HepG2 (cell line): Measurements from ENCODE around the gene SEZ6. TPM values are rescaled to one million over a fixed set of nuclear protein-coding genes. Genes with fewer than 3 reads are reported as not detected.

Experiments
- CHCHD3 ChIP-seq: sonication (generic); formaldehyde crosslinking; IDR thresholded peaks from 2 replicates; pipeline ENCODE4 v1.8.0; 2022; ENCODE audit warnings: mild to moderate bottlenecking, missing genetic modification reagents, moderate library complexity
- HNRNPL ChIP-seq: fragments of 200-400 bp; formaldehyde crosslinking; IDR thresholded peaks from 2 replicates; pipeline ENCODE4 v1.6.1; 2017; ENCODE audit warnings: mild to moderate bottlenecking, low read depth, low read length
- KDM3A ChIP-seq: IDR thresholded peaks from 2 replicates; pipeline ENCODE4 v1.6.1; 2018; ENCODE audit warnings: low read depth, missing compliant biosample characterization
- NONO ChIP-seq, 2 experiments: fragments of 450-650 bp in 1 of 2; sonication (generic) in 1 of 2; formaldehyde crosslinking in 1 of 2; IDR thresholded peaks in 1 of 2; conservative IDR thresholded peaks in 1 of 2; 2 replicates each; pipeline versions ENCODE4 v1.6.1 to v1.8.0; 2017 to 2022; ENCODE audit warnings: mild to moderate bottlenecking in 1 of 2, missing genetic modification reagents in 1 of 2, moderate library complexity in 1 of 2
- TCF12 ChIP-seq, 2 experiments: fragments of 450-650 bp in 1 of 2; sonication (generic) in 1 of 2; formaldehyde crosslinking in 1 of 2; IDR thresholded peaks; 2 replicates each; pipeline versions ENCODE4 v1.6.1 to v1.8.0; 2017 to 2022; ENCODE audit warnings: antibody characterized with exemption in 1 of 2, mild to moderate bottlenecking in 1 of 2, missing genetic modification reagents in 1 of 2, moderate library complexity in 1 of 2
- TP53 ChIP-seq: sonication (generic); formaldehyde crosslinking; conservative IDR thresholded peaks from 2 replicates; pipeline ENCODE4 v1.4.0; 2020; ENCODE audit warnings: missing genetic modification reagents
- TRIM24 ChIP-seq: sonication (generic); formaldehyde crosslinking; IDR thresholded peaks from 2 replicates; pipeline ENCODE4 v1.8.0; 2022; ENCODE audit warnings: mild to moderate bottlenecking, missing genetic modification reagents
- ZNF331 ChIP-seq: sonication (generic); formaldehyde crosslinking; IDR thresholded peaks from 2 replicates; pipeline ENCODE4 v1.4.0; 2020; ENCODE audit warnings: missing genetic modification reagents
- ZNF749 ChIP-seq: sonication (generic); formaldehyde crosslinking; IDR thresholded peaks from 2 replicates; pipeline ENCODE4 v1.8.0; 2022; ENCODE audit warnings: mild to moderate bottlenecking, missing genetic modification reagents, moderate library complexity, borderline replicate concordance
- ZNF775 ChIP-seq: sonication (generic); formaldehyde crosslinking; IDR thresholded peaks from 2 replicates; pipeline ENCODE4 v1.4.0; 2020; ENCODE audit warnings: missing genetic modification reagents, mild to moderate bottlenecking, moderate library complexity, borderline replicate concordance
- ZNF790 ChIP-seq: sonication (generic); formaldehyde crosslinking; IDR thresholded peaks from 2 replicates; pipeline ENCODE4 v1.8.0; 2022; ENCODE audit warnings: missing genetic modification reagents, mild to moderate bottlenecking, borderline replicate concordance
- polyA plus RNA-seq, 8 experiments: library from polyadenylated mRNA; depleted of rRNA in 3 of 8; stranded (reverse) in 7 of 8; unstranded in 1 of 8; fragments of >200 nt; fragmentation: Illumina TruSeq in 4 of 8; extraction: Trizol in 4 of 8; gene quantifications; 2 replicates each; pipeline versions ENCODE4 v1.2.1 to v1.2.3, GENCODE V29; 2011 to 2016; ENCODE audit warnings: low read depth in 4 of 8, missing spikeins in 1 of 8, mixed read lengths in 1 of 8; ENCODE audit not compliant: insufficient read depth in 1 of 8
- total RNA-seq, 5 experiments: library from RNA; depleted of rRNA; stranded (reverse); fragments of >200 nt; fragmentation: Illumina TruSeq; extraction: Trizol; gene quantifications; 2 replicates each; pipeline ENCODE4 v1.2.3, GENCODE V29; 2016; ENCODE audit warnings: low read depth in 1 of 5
- TF ChIP-seq, protein P1 (sequence below): sonication (generic); formaldehyde crosslinking; IDR thresholded peaks from 2 replicates; pipeline ENCODE4 v1.9.0; 2021; ENCODE audit warnings: missing genetic modification reagents, mild to moderate bottlenecking, borderline replicate concordance
- TF ChIP-seq, protein P2 (sequence below), 2 experiments: fragments of 450-650 bp in 1 of 2; sonication (generic) in 1 of 2; formaldehyde crosslinking in 1 of 2; IDR thresholded peaks; 2 replicates each; pipeline versions ENCODE4 v1.6.1 to v1.8.0; 2016 to 2022; ENCODE audit warnings: antibody characterized with exemption in 1 of 2, mild to moderate bottlenecking in 1 of 2, missing genetic modification reagents in 1 of 2
- TF ChIP-seq, protein P3 (sequence below): sonication (generic); formaldehyde crosslinking; IDR thresholded peaks from 2 replicates; pipeline ENCODE4 v1.9.0; 2021; ENCODE audit warnings: missing genetic modification reagents, borderline replicate concordance

The SEZ6 gene
- total and polyA plus RNA-seq, 2 of the 13 experiments (the other 11 are each of a cell fraction or from before 2014, with no cell fraction given): not detected

DNA sequence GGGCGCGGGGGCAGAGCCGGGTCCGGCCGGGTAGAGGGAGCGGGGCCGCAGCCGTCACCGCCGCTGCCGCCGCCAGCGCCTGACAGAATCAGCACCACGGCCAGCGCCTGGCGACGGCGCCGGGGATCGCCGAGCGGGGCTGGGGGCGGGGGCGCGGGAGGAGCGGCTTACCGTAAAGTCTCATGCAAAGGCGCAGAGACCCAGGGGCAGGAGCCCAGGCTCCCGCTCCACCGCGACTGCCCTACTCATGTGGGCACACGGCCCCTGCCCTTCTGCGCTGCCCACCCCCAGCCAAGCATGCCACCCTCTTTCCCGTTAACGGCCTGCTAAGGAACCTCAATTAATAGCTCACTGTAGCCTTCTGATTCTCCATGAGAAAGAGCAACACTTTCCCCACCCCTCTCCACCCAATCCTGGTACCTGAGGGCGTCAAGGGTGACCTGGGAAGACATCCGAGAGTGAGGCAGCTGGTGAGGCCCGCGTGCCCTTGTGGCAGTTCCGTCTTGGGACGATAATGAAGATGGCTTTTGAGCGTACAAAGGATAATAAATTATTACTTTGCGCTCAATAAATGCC is at the start of gene SEZ6 (continued):
- TF ChIP-seq, protein P1, sequence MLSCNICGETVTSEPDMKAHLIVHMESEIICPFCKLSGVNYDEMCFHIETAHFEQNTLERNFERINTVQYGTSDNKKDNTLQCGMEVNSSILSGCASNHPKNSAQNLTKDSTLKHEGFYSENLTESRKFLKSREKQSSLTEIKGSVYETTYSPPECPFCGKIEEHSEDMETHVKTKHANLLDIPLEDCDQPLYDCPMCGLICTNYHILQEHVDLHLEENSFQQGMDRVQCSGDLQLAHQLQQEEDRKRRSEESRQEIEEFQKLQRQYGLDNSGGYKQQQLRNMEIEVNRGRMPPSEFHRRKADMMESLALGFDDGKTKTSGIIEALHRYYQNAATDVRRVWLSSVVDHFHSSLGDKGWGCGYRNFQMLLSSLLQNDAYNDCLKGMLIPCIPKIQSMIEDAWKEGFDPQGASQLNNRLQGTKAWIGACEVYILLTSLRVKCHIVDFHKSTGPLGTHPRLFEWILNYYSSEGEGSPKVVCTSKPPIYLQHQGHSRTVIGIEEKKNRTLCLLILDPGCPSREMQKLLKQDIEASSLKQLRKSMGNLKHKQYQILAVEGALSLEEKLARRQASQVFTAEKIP (CRISPR knock-in tag): no peak
- TF ChIP-seq NONO (IDR thresholded peaks at IDR 0.05) (no peak), NONO (CRISPR knock-in tag; conservative IDR thresholded peaks at IDR 0.05) (peak; percentile 54; the same call in 1 of the 2 replicates), TP53 (CRISPR knock-in tag) (no peak), HNRNPL (no peak), TRIM24 (CRISPR knock-in tag) (no peak), TCF12 (IDR thresholded peaks at IDR 0.05) (no peak), TCF12 (CRISPR knock-in tag; IDR thresholded peaks at IDR 0.05) (no peak), ZNF790 (CRISPR knock-in tag) (peak; percentile 86; the same call in 1 of the 2 replicates), ZNF775 (CRISPR knock-in tag) (no peak), CHCHD3 (CRISPR knock-in tag) (peak; percentile 93; the same call in 1 of the 2 replicates), ZNF331 (CRISPR knock-in tag) (peak; percentile 96), ZNF749 (CRISPR knock-in tag) (peak; percentile 88; the same call in 1 of the 2 replicates), KDM3A (CRISPR knock-in tag) (no peak)
- TF ChIP-seq, protein P2, sequence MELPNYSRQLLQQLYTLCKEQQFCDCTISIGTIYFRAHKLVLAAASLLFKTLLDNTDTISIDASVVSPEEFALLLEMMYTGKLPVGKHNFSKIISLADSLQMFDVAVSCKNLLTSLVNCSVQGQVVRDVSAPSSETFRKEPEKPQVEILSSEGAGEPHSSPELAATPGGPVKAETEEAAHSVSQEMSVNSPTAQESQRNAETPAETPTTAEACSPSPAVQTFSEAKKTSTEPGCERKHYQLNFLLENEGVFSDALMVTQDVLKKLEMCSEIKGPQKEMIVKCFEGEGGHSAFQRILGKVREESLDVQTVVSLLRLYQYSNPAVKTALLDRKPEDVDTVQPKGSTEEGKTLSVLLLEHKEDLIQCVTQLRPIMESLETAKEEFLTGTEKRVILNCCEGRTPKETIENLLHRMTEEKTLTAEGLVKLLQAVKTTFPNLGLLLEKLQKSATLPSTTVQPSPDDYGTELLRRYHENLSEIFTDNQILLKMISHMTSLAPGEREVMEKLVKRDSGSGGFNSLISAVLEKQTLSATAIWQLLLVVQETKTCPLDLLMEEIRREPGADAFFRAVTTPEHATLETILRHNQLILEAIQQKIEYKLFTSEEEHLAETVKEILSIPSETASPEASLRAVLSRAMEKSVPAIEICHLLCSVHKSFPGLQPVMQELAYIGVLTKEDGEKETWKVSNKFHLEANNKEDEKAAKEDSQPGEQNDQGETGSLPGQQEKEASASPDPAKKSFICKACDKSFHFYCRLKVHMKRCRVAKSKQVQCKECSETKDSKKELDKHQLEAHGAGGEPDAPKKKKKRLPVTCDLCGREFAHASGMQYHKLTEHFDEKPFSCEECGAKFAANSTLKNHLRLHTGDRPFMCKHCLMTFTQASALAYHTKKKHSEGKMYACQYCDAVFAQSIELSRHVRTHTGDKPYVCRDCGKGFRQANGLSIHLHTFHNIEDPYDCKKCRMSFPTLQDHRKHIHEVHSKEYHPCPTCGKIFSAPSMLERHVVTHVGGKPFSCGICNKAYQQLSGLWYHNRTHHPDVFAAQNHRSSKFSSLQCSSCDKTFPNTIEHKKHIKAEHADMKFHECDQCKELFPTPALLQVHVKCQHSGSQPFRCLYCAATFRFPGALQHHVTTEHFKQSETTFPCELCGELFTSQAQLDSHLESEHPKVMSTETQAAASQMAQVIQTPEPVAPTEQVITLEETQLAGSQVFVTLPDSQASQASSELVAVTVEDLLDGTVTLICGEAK (IDR thresholded peaks at IDR 0.05): no peak
- TF ChIP-seq, protein P2 (CRISPR knock-in tag; IDR thresholded peaks at IDR 0.05): peak; percentile 57; the same call in 1 of the 2 replicates
- TF ChIP-seq, protein P3, sequence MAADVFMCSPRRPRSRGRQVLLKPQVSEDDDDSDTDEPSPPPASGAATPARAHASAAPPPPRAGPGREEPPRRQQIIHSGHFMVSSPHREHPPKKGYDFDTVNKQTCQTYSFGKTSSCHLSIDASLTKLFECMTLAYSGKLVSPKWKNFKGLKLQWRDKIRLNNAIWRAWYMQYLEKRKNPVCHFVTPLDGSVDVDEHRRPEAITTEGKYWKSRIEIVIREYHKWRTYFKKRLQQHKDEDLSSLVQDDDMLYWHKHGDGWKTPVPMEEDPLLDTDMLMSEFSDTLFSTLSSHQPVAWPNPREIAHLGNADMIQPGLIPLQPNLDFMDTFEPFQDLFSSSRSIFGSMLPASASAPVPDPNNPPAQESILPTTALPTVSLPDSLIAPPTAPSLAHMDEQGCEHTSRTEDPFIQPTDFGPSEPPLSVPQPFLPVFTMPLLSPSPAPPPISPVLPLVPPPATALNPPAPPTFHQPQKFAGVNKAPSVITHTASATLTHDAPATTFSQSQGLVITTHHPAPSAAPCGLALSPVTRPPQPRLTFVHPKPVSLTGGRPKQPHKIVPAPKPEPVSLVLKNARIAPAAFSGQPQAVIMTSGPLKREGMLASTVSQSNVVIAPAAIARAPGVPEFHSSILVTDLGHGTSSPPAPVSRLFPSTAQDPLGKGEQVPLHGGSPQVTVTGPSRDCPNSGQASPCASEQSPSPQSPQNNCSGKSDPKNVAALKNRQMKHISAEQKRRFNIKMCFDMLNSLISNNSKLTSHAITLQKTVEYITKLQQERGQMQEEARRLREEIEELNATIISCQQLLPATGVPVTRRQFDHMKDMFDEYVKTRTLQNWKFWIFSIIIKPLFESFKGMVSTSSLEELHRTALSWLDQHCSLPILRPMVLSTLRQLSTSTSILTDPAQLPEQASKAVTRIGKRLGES (CRISPR knock-in tag): peak; percentile 93; the same call in 1 of the 2 replicates
